ENCODE data around the gene PNMA1.
A peak's percentile ranks its signal among the peaks of the same experiment; 100 is the strongest.

Gene PNMA1, protein sequence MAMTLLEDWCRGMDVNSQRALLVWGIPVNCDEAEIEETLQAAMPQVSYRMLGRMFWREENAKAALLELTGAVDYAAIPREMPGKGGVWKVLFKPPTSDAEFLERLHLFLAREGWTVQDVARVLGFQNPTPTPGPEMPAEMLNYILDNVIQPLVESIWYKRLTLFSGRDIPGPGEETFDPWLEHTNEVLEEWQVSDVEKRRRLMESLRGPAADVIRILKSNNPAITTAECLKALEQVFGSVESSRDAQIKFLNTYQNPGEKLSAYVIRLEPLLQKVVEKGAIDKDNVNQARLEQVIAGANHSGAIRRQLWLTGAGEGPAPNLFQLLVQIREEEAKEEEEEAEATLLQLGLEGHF

DNA sequence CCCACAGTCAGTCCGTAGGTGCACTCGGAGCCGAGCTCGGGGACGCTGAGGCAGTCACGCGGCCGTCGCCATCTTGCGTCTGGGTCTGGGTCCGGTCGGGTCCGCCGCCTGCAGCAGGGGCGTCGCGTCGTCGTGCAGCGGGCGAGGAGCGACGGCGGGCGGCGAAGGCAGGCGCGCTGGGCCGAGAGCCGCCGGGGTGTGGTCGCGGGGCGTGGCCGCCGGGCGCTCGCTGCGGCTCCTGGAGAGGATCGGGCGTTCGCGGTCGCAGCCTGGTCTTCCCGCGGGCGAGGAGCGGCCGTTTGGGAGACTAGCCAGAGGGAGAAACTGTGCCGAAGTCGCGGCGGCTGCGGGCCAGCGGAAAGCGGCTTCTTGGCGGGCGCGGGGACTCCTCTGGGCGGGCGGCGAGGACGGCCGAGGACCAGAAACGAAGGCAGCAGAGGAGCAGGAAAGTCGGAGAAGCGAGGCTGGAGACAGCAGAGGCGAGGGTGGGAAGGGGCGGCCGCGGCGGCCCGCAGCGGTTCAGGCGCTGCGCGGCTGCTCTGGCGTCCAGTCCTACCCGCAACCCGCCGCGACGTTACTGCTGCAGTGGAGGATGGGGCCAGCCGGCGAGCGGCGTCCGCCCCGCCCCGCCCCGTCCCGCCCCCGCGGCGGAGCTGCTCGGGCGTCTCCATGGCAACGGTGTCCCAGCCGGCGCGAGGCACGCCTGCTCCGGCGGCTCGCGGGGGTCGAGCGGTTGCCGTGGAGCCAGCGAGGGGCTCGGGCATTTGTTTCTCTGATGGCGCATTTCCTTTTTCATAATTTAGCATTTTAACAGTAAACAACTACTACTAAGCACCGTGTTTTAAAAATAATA lies at the start of gene PNMA1:
PNMA1 (minus strand) TSS at position 582 of the 853 bp plus-strand sequence. CDS start 745 bp downstream, outside the sequence.
- DNase-seq: peak; percentile 88

GRCh38 chr14:73763396-73763795 lies 49.2 kb upstream of the PNMA1 start:
- DNase-seq: no peak

DNA sequence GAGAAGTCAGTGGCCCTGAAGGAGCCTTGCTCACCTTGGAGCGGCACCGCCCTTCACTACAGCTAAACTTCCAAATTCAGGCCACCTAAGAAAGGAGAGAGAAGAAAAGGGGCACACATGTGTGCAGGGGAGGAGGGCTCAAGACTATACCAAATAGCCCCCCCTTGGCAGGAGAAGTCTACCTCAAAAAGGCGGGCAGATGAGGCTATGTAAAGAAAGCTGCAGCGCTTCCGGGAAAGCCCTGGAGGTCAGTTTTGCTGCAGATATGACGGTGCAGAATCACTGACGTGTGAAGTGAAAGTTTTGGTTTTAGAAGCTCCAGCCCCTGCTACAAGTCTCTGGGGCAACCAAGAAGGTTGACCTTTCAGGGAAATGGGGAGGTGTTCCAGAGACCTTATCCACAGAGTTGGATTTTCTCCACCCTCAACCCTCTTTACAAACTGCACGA lies 48.2 kb upstream of the PNMA1 start:
- DNase-seq: peak; percentile 57

GRCh38 chr14:73761618-73762355 lies 47.6 kb upstream of the PNMA1 start:
- DNase-seq: no peak

- DNase-seq: no peak
These were observed 46.7 kb upstream of the PNMA1 start for GRCh38 chr14:73760598-73761586.

DNA sequence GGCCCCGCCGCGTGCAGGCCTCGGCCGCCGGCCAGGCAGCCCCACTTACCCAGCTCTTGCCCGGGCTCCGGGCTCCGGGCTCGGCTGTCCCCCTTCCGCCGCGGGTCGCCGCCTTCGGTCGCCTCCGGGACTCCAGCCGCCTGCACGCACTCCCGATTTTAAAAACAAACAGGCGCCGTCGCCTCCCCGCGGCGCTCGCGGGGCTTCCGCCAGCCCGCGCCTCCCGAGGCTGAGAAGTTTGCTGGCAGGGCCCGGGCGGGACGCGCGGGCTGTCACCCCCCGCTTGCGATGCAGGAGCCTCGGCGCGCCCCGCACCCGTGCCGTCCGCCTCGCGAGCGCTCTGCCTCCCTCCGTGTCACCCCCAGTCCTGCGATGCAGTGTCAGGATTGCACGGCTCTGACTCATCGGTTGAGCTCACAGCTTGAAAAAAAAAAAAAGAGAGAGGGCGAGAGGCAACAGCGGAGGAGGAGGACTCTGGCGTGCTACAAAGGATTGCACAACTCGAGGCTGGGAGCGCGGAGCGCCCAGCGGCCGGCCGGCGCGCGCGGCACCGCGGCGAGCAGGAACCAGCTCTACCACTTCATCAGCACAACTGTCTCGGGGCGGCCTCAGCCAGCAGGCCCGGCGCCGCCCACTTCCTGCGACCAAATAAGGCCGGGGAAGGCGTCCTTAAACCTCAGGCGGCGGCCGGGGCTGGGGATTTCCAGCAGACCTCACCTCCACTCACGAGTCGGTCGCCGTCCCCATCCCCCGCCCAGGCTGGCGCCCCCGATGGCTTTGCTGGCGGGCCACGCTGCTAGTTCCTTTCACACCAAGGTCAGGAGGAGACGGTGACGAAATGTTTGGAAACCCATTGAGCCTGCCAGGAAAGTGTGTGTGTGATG lies 45.8 kb upstream of the PNMA1 start:
- DNase-seq: peak; percentile 96

GRCh38 chr14:73759183-73759713 lies 45.1 kb upstream of the PNMA1 start:
- DNase-seq: peak; percentile 57

- DNase-seq: peak; percentile 79
These were observed 44.4 kb upstream of the PNMA1 start for GRCh38 chr14:73758392-73759182.

GRCh38 chr14:73757876-73758391 lies 43.8 kb upstream of the PNMA1 start:
- no peak for DNase-seq

DNA sequence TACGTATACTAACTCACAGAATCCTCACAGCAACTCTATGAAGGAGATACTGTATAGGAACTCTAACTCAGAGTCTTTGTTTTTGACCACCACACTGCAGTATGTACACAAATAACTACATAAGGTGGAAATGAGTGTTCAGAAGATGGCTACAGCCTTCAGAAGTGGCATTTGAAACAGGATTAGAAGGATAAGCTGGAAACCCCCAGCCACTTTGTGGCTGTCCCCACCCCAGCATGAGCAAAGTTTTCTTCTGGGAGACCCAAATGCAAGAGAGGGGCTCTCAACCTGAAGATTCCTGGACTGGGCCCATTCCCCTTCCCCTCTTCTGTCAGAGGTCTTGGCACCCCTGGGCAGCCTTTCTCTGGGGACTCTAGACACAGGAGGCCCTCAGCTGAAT lies 43.2 kb upstream of the PNMA1 start:
- DNase-seq: no peak

- no peak for DNase-seq
These were observed 41.3 kb upstream of the PNMA1 start for GRCh38 chr14:73755434-73756014.

- DNase-seq: no peak
These were observed 40.8 kb upstream of the PNMA1 start for GRCh38 chr14:73754911-73755360.

GRCh38 chr14:73753887-73754795 lies 40.0 kb upstream of the PNMA1 start:
- DNase-seq: no peak

DNA sequence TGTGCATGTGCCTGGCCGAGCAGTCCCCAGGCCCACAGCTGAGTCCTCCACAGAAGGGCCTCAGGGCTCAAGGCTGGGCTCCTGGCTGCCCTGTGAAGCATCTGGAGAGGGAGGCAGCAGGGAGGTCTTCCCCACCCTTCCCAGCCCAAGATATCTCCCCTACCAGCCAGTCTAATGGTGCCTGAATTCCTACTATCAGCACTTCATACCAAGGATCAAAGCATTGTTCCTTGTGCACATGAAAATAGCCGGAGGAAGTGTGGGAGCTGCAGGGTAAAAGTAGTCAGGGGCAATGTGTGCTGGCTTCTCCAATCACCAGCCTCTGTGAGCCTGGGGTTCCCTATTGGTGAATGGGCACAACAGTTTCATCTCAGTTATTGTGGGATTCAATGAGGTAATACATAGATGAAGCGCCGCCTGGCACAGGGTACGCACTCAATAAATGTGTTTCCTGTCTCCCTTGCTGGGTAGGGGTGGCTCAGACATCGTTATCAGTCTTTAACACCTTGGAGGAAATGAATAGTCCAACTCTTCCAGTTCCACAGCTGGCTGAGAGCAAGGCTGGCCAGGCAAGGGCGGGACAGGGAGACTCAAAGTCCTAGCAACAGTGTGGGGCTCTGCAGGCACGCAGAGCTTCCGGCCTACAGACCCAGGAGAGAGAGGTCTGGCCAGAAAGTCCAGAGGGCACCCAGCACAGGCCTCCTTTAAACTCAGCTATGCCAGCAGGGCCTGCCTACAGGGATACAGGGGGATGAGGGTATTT lies 39.1 kb upstream of the PNMA1 start:
- peak; percentile 53 for DNase-seq

DNA sequence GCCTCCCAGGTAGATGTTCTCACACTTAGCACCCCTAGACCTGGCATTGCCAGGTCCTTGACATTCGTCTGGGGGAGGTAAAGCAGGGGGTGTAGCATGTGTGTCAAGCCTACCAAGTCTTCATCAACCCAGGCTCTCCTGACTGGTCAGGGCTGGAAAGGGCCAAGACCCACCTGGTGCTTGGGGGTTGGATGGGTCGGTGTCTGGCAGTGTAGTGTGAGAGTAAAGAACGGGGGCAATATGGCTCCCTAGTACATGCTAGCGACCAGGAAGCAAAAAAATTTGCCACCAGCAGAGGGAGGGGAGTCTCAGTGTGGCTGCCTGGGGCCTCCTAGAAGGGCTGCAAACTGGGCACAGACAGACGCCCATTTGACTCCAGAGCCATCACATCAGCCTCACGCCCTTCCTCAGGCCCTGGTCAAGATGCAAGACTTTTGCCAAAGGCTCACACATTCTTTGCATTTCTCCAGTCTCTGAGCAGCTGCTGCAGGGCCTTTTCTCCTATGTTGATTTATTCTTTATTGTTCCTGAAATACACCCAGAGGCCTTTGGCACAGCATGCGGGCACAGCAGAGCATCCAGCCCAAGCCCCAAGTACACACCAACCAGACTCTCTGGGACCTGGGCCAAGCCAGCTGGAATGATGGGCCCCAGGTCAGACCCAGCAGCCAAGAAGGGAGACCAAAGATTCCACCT lies 38.3 kb upstream of the PNMA1 start:
- DNase-seq: peak; percentile 58

- peak; percentile 49 for DNase-seq
These were observed 37.0 kb upstream of the PNMA1 start for GRCh38 chr14:73751157-73751691.

Data from CD4-positive, alpha-beta T cell treated with Interleukin-12 subunit alpha and Interleukin-12 subunit beta, for 1 hour (primary cell).